Measurements from ENCODE around the gene ZNF519.
A peak's percentile ranks its signal among the peaks of the same experiment; 100 is the strongest.

The ZNF519 gene

DNA sequence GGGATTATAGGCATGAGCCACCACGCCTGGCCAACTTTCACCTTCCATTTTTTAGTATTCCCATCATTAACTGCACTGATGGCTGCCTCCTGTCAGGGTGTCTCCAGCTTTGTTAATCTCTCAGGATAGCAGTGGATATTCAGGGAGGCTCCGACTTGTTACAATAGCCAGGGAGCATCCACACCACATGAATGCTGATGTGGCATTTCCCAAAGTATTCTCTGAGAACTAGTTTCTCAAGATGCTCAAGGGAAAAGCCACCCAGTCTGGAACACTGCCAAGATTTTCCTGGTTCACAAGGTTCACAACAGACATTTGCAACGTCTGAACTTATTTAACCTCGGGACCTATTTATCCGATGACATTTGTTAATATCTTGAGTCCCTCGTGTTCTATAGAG, 33.8 kb downstream of the ZNF519 start:
- no peak for DNase-seq (ENCODE audit: low read depth in 2 of 2)

DNA sequence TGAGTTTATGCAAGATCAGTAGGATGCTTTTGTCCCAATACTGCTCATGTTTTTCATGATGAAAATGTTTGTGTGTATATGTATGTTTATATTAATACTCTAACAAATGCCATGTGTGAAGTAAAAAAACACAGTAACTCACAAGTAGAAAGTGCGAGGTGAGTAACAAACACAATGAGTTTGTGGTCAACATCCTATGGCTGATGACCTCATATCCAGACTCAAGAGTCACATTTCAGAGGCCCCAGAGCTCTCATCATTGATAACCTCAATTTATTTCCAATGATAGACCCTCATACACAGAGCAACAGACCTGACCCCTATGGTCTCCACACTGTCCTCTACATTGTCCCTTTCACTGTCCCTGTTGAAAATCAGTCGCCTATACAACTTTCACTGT, 34.5 kb downstream of the ZNF519 start:
- DNase-seq (ENCODE audit: low read depth in 2 of 2), result no peak

DNA sequence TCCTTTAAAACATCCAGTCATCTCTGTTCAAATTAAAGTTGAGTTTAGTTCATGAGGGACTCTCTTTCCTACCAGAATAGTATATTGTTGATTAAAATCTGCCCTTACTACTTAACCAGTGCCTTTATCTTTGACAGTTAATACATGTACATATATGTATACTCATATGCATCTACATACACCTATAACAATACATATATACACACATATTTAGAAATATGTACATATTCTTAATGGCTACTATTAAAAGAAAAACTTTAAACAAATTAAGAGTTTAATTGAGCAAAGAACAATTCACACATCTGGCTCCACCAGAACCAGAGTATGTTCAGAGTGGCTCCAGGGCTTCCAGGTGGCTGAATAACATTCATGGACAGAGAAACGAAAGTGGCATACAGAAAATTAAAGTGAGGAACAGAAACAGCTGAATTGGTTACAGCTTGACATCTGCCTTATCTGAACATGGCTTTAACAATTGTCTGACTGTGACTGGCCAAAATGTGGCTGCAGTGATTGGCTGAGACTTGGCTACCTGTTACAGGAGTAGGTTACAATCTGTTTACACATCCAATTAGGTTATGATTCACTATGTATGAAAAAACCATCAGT, 38.8 kb downstream of the ZNF519 start:
- DNase-seq (ENCODE audit: low read depth in 2 of 2), result no peak

DNA sequence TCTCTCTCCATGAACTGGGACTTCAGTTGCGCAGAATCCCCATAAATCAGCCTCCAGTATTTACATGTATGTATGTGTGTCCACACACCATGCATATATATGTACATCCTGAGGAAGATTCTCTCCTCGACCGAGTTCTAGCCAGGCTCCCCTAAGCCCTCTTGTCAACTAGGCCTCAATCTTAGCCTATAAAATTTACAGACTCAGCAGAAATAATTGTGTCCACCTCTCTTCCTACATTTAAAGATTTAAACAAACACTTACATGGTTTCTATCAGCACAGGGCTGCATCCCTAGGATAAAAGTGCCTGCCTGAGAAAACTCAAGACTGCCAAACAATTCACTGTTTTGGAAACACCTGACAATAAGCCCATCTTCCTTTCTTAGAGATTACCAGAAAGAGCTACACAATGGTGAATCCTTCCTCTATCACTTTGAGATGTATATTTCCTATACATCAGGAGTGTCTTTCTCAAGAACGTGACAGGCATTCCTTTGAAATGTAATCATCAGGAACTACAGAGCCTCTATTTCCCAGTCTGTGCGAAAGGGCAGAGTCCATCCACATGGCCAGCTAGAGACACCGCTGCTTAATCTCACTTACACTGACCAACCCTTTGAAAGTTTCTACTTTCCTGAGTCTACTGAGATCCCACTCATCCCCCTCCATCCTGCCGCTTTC, 39.5 kb downstream of the ZNF519 start:
- no peak for DNase-seq (ENCODE audit: low read depth in 2 of 2)

DNA sequence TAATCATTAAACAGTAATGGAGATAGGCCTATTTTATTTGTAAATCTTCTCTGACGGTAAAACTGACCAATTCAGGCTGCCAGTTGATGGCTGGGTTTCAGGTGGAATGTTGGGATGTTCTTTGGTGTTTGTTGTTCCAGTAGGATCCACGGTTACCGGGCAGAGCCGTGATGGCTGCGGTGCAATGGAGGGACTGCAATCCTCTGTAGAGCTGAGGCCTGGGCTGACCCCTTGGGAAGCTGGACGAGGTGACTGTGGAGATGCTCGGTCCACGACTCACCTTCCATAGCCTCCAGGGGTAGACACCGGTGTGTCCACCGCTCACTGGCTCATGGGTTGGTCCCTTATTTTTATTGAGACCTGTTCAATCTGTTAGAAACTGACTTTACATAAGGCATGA, 42.5 kb downstream of the ZNF519 start:
- DNase-seq (ENCODE audit: low read depth in 2 of 2), result no peak

DNA sequence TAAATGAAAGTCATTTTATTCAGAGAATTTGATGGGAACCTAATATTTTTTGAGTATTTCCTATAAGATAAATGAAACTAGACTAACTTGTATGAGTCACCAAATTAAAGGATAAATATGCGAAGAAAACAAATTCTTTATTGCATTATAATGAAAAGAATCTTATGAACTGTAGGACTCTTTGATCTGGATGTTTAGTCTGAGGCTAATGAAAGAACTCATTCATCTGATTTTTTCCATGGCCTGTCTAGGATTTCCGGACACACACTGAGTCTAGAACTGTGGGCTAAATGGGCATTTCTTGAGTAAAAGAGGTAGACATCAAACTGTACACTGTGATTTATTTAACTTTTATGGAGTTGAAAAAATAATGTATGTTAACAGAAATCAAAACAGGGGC, 43.0 kb downstream of the ZNF519 start:
- DNase-seq (ENCODE audit: low read depth in 2 of 2), result no peak

DNA sequence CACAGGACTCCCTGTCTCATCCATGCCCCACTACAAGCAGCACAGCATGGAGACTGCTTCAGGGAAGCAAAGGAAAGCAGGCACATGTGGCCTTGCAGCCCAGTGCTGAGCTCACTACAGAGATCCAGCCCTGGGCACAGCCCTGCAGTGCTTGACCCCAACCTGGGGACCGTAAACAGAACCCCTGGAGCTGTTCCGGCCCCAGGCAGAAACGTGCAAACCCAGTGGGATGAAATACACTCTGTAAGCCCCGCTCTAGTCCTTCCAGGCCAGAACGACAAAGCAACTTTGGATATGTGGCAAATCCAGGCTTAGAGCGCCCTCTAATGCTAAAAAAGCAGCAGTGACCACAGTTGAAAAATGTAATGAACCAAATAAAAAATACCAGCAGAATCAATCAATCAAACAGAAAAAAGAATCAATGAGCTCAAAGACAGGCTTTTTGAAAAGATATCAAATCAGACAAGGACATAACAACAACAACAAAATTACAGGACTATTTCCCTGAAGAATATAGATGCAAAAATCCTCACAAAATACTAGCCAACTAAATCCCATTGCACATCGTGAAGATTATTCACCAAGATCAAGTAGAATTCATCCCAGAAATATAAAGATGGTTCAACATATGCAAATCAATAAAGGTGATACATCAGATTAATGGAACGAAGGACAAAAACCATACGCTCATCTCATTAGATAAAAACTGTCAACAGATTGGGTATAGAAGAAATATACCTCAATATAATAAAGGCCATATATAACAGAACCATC, 45.6 kb downstream of the ZNF519 start:
- peak in 1 of 2 experiments; percentile 1 for DNase-seq (ENCODE audit: low read depth in 2 of 2)

DNA sequence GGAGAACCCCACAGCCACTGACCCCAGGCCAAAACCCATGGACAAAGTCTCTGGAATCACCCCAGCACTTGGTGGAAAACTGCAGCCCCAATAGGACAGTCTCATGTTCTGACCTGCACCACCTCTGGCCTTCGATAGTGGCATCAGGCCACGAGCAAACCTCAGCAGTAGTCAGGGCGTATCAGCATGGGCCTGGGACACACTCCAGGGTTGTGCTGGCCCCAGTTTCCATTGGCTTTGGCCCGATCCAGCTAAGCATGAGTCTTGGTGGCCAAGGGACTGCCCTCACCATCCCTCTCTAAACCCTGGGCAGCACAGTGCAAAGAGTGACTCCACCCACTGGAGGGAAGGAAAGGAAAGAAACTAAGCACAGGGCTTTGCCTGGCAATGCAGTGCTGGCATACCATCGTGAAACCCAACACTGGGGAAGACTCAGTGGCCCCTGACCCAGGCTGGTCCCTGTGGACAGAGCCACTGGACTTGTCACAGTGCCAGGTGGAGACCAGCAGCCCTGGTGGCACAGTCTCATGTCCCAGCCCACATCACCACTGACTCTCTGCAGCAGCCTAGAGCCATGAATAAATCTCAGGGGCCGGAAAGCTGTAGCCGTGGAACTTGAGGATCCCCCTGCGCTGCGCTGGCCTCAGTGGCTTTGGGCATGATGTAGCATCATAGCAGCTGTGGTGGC, 46.3 kb downstream of the ZNF519 start:
- DNase-seq (ENCODE audit: low read depth in 2 of 2), result no peak

DNA sequence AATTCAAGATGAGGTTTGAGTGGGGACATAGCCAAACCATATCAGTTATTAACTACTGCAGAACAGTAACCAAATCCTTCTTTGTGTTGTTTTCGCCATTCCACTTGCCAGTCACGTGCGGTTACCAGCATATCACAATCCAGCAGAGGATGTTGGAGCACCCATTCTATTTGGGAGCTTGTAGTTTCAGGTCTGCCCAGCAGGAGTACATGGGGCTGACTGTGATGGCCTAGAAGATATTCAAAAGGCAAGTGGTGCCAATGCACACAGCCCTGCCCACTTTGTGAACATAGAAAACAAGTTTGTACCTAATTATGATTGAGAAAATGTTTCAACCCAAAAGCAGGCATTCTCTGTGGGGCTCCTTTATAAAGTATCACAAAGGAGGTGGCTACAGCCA, 57.0 kb downstream of the ZNF519 start:
- no peak for DNase-seq (ENCODE audit: low read depth in 2 of 2)

DNA sequence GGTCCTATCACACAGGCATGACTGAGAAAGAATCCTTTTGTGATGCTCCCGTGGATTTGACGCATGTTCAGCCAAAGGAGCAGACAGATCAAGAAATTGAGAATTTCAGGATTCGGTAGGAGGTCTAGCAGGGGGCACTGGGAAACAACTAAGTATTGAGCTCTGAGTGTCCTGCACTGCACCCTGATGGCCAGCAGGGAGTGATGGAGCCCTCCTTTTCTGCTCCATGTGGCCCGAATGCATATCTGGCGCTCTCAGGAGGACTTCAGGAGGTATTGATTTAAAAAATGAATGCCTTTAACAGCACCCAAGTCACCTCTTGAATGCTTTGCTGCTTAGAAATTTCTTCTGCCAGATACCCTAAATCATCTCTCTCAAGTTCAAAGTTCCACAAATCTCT, 58.0 kb downstream of the ZNF519 start:
- DNase-seq (ENCODE audit: low read depth in 2 of 2), result no peak

DNA sequence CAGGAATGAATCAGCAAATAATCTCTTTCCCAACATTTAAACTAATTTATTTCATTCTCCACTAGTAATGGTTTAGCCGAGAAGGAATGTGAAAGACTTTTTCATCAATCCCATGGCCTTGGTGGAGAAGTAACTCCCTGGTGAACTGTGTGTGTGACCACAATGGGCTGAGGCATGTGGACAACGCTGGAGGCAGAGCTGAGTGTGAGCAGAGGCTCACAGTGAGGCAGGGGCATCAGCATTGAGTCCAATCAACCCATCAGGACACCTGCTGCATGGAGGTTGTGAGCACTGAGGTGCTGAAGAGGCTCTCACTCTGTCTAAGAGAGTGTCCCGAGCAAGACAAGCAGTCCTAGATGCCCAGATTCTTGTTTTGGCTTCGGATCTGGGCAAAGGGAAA, 78.6 kb downstream of the ZNF519 start:
- DNase-seq (ENCODE audit: low read depth in 2 of 2), result no peak
